ENCODE results near the gene DTNB. TPM values are rescaled to one million over a fixed set of nuclear protein-coding genes. Genes with fewer than 3 reads are reported as not detected.

The DTNB gene
- total RNA-seq, 2 donors from 2014 or later = 5.0 to 6.9 TPM

DNA sequence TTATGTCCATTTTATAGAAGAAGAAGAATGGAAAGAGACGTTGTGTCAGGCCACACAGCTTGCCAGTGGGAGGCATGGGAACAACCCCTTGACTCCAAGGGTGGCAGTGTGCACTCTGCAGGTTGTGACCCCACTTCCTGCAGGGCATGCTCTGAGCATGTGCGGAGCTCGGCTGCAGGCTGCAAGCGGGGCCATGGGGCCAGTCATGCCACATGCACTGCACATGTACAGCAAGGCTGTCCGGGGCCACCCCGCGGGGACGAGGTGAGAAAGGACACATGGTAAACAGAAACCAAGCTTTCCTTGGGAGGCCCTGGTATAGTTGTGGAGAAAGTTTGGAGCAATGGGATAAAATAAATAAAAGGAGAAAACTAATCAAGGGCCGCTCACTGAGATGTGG, 284.2 kb downstream of the DTNB start:
- ATAC-seq (no peak), DNase-seq (no peak)
- intact Hi-C loops (cut with DNase I, micrococcal nuclease) = no loop called here

DNA sequence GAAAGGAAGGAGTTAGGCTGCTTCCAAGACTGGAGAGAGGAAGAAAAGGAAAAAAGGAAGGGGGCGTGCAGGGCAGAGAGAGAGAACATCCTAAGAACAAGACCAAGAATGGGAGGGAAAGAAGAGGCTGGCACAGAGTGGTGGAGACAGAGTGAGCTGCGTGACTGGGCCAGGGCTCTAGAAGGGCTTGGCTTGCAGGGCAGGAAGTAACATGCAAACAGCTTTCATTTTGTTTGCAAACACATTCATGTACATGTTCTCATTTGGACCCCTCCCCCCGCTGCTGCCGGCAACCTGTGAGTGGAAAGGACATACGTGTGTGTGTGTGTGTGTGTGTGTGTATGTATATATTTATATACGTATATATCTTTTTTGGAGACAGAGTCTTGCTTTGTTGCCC, 284.9 kb downstream of the DTNB start:
- intact Hi-C loops (cut with DNase I, micrococcal nuclease) = no loop called here
- no peak for DNase-seq
- no peak for ATAC-seq

DNA sequence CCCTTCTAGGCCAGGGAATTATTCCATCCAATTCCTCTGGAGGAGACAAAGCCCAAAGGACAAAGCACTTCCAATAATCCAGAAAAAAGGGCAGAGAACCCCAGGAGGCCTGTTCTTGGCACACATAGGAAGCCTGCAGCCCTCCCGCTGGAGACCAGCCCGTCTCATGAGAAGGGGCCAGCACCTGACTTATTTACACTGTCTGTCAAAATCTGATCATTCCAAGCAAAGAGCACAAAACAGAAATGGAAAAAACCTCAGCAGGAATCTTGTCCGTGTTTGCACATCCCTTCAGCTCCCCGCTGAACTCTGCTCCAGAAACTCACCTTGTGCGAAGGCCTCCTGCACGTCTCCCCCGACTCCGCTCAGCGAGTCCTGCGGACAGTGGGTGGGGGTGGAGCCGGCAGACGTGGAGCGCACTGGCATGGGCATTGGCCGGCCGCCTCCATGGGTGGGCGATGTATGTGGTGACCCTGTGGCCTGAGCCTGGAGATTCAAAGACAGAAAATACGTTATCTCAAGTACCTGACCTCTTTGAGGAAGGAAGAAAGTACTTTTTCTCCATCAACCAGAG, 285.4 kb downstream of the DTNB start:
- intact Hi-C loops (cut with DNase I, micrococcal nuclease) = no loop called here
- DNase-seq = no peak
- ATAC-seq = no peak

DNA sequence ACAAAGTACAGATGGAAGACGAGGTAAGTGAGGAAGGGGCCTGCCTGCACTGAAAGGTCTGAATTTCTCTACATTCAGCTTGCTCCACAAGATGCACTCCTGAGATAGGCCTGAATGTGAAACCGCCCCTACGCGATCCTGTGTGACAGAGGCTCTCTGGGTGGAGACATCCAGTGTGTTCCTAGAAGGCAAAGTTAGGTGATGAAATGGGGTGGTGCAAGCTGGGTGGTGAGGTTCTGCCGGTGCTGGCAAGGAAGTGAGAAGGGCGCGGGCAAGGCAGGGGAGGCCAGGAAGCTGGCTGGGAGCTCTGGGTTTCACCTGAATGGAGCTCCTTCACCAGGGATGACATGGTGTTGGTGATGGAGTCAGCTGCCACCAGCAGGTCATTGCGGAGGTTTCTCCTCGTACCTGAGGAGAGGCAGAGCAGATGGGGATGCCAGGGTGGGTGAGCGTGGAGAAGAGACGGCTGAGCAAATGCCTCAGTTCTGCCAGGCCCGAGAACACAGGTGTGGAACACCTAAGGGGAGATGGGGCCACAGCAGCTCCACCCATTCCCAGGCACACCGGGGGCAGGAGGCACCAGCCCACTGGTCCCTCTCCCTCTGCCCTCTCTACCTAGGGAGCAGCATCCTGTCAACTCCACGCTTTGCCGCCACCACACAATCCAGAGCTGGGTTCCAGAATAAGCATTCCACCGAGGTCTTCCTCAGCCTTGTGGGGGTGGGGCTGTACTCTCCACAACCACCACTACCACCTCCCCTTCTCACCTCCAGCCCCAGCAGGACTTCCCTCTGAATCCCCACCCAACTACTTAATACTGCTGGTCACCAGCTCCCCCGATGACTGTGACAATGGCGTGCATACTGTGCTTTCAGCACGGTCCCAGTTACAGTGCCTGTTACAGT, 286.2 kb downstream of the DTNB start:
- no peak for ATAC-seq
- intact Hi-C loops (cut with DNase I, micrococcal nuclease) = no loop called here
- no peak for DNase-seq

DNA sequence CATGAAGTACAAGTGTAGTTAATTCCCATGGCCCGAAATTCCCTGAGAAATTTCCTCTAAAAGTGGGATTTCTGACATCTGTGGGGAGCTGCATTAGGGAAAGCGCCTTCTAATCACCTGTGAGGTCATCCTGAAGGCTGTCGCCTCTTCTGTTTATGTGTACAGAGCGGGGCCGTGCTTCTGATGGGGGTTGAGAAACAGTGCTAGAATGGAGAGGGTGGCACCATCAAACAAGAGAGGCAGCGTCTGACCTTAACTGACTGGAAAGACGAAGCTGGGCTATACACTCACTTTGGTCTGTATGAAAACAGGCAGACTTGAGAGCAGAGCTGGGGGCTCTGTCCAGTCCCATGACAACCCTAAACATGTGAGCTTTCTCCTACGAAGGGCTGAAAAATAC, 287.5 kb downstream of the DTNB start:
- DNase-seq (no peak), ATAC-seq (no peak)
- intact Hi-C loops (cut with DNase I, micrococcal nuclease) = no loop called here

DNA sequence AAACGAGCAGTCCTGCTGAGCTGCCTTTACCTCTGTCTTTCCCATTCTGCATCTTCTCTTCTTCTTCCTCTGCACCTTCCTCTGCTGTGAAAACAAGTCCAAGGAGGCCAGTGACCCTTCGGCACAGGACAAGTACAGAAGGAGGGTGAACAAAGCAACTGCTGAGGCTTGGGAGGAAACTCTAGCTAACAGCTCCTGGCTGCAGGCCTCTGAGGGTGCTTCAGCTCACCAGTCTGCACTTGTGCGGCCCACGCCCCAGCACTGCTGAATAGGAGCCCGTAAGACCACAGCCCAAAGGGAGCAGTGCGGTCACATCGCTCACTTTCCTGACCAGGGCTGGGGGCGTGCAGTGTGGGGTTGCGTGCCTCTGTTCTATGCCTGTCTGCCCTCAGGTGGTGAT, 289.6 kb downstream of the DTNB start:
- ATAC-seq (no peak), DNase-seq (no peak)
- intact Hi-C loops (cut with DNase I, micrococcal nuclease) = no loop called here

DNA sequence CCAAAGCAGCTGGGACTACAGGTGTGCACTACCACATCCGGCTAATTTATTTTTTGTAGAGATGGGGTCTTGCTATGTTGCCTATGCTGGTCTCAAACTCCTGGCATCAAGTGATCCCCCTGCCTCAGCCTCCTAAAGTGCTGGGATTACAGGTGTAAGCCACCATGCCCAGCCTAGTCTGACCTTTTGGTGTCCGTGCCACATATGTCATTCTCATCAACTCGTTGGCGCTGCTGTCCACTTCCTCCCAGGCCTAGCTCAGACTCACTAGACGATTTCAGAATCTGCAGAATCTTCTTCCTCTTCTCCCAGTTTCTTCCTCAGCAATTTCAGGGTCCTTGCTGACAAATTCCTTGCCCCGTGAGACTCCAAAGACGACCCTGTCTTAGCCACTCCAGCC, 291.9 kb downstream of the DTNB start:
- ATAC-seq (no peak), DNase-seq (peak in 1 of 2 donors; percentile 17)
- intact Hi-C loops (cut with DNase I, micrococcal nuclease) = no loop called here

DNA sequence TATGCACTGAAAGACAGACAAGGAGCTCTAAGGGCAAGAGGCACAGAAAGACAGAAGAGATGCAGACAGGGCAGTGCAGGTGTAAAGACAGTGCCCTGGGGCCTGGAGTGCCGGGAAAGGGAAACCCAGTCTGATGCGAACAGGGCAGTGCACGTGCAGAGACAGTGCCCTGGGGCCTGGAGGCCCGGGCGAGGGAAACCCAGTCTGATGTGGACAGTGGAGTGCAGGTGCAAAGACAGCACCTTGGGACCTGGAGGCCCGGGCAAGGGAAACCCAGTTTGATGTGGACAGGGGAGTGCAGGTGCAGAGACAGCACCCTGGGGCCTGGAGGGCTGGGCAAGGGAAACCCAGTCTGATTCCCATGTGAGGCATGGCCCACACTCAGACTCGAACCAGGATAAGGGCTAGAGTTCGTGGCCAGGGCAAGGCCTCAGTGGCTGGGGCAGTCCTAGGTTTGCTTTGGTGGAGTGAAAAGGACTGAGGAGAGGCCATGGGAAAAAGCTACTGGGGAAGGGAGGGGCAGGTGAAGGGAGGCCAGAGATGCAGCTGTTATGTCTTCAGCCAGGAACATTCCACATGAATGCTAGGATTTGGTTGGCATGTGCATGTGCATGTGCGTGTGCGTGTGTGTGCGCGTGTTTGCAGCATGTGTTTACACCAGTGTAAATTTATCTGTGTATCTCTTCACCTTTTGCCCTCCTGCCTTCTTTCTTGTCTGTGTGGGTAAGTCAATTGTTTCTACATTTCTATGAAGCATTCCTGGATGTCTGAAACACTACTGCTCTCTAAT, 292.6 kb downstream of the DTNB start:
- DNase-seq (peak in 1 of 2 donors; percentile 19), ATAC-seq (no peak)
- intact Hi-C loops (cut with DNase I, micrococcal nuclease) = no loop called here

DNA sequence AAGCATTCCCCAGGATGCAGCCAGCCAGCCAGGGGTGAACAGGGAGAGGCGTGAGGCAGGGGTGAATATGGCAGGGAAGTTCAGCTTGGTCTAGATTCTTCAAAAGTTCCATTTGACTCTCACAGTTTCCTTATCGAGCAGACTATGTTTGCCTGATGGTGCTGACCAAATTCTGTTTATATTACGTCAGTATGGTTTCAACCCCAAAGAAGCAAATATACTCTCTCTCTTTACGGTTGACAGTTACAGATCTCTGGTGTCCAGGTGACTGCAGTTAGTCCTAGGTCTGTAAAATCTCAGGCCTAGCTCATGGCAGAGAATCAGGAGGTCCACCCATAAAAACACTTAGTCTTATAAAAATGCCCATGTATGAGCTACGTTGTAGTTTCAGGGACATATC, 293.4 kb downstream of the DTNB start:
- no peak for ATAC-seq
- no peak for DNase-seq
- intact Hi-C loops (cut with DNase I, micrococcal nuclease) = no loop called here

DNA sequence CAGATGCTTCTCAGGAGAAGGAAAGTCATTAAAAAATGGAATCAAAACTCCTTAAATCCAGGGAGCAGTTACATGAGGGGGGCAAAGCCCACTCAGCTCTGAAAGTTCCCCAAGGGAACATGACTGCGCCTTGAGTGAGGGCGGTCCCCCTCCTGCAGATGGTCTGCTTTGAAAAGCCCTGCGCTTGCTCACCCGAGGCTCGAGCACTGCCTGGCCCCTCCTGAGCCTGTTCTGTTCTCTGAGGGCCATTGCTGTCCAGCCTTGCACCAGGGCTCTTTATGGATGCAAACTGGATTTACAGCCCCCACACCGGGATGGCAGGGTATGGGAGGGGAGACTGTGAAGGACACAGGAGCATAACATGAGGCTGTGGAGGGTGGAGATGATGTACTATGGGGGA, 293.8 kb downstream of the DTNB start:
- ATAC-seq (no peak), DNase-seq (peak in 1 of 2 donors; percentile 8)
- intact Hi-C loops (cut with DNase I, micrococcal nuclease) = no loop called here

DNA sequence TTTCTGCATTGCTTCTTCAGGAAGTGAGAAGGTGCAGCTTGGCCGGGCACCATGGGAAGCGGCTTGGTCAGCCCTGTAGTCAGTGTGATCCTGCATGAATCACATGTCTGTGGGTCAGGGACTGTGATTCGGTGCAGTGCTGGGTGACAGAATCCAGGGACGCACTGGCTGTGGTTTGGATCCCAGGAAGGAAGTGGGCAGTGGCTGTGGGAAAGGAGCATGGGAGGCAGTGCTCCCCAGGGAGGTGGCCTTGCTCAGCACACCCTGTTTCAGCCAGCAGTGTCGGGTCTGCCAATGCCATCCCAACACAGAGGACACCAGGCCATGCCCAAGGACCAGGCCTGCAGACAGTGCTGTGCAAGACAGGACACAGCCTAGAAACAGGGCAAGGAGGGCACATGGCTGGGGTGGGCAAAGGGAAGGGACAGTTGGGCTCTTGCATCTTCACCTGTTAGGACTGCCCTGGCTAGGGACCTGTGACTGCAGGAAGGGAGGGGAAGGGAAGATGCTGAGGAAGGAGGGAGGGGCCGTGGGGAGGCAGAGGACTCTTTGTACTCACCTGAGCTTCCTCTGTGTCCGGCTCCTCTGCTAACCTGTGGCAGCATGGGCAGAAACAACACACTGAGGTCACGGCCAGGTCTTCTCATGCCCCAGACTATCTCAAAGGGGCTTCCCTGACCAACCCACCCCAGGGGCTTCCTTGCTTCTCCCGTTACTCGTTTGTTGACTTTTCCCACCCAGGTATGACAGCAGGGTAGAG, 294.5 kb downstream of the DTNB start:
- no peak for ATAC-seq
- DNase-seq = peak in 1 of 2 donors; percentile 22
- intact Hi-C loops (cut with DNase I, micrococcal nuclease) = no loop called here

DNA sequence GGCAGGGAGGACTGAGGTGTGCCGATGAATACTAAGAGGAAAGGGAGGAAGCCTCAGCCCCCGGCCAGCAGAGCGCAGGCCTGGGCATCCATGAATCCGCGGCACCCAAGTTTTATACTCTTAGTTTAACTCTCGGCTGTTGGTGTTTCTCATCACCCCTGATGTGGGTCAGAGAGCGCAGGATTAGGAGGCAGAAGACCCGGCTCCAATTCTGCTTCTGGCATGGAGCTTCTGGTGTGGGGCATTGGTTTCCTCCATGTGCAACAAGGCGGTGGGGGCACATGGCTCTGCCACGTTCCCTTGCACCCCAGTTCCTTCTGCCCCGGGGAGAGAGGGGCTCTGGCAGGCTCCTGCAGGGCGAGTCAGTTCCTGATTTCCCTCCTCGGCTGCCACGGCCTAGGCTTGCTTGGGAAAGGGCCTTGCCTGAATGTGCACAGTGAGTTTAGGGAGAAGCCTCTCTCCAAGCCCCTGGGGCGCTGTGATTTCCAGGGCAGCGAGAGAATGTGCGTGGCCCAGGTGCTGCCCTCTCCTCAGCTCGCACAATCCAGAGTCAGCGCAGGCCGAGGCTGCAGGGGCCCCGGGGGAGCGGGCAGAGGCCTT, 295.5 kb downstream of the DTNB start:
- DNase-seq = no peak
- intact Hi-C loops (cut with DNase I, micrococcal nuclease) = no loop called here
- no peak for ATAC-seq

DNA sequence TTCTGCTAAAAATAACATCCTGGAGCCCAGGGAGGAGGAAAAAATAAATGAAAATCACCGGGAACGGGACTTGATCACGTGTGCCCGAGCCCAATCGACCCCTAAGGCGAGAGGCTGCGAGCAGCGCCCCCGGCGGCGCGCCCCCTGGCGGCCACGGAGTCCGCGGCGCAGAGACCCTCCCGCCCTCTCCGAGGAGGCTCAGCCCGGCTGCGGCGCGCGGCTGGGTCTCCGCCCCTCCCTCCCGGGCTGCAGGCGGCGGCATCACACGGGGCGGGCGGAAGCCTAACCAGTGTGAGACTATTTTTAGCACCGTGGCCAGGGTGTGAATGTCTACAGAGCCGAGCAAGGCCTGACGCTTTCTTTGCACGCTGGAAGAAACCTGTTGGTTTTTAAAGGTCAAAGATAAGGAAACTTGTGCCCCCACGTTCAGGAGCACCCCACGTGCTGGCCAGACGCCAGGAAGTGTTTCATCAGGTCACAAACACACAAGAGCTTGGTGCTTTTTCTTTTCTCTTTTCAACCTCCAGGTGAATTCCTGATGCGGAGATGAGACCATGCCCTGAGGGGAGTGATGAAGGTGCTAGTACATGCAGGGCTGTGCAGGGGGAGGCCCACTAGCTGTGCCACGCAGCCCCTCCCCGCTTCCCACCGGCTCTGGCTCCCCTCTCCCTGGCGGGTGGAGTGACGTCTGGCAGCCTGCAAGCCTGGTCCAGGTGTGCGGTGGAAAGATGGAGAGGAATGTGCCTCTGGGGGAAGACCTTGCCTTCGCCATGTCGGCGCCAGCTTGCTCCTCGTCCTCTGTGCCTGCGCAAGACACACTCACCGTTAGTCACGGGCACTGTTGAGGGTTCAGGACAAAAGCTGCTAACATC, 296.4 kb downstream of the DTNB start:
- peak; percentile 85 to 89 for DNase-seq
- intact Hi-C loops (cut with DNase I, micrococcal nuclease) = no loop called here
- peak; percentile 95 for ATAC-seq

DNA sequence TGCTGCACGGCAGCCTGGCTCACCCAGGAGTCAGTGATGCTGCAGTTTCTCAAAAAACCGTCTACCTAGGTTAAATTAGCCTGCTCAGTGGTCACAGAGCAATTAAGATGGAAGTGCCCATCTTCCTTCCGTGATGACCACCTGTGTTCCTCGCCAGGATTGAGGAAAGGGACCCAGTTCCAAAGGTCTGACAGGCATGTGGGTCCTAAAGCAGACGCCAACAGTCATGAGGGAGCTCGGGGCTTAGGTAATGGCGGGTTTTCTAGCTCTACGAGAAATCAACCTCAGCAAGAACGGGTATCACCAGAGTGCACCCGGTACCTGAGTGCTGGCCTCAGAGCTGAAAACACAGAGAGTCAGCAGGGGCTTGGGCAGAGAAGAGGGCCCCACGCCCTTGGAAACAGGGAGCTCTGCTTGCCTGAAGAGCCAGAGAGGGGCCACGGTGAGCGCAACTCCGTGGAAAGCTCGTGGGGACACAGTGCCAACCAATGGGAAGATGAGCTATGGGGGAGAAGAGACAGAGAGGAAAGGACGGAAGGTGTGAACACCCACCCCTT, 297.3 kb downstream of the DTNB start:
- no peak for ATAC-seq
- intact Hi-C loops (cut with DNase I, micrococcal nuclease) = no loop called here
- no peak for DNase-seq

DNA sequence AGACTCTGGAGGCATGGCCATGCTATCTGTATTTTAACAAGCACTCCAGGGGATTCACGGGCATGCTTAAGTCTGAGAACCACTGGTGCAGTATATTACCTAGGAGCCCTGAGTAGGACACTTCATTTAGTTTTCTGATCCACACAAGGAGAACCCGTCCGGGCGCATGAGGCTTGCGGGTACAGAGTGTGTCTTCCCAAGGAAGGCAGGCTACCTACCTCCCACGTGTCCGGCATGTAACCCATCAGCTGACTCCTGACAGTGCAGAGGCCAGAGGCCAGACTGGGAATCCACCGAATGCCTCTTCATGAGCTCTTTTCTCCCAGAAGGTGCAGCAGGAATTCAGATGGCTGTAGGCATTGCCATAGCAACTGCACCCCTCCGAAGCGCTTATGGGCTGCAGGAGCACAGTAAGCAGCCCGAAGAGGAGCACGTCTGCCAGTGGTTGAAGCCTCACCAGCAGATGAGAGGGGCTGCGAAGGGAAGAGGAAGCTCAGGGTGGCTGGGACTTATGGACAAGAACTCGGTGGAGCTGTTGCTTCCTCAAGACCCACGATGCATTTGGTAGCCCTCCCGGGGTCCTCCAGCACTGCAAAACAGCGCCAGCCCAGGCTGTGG, 297.9 kb downstream of the DTNB start:
- ATAC-seq (no peak), DNase-seq (peak in 1 of 2 donors; percentile 16)
- intact Hi-C loops (cut with DNase I, micrococcal nuclease) = no loop called here

DNA sequence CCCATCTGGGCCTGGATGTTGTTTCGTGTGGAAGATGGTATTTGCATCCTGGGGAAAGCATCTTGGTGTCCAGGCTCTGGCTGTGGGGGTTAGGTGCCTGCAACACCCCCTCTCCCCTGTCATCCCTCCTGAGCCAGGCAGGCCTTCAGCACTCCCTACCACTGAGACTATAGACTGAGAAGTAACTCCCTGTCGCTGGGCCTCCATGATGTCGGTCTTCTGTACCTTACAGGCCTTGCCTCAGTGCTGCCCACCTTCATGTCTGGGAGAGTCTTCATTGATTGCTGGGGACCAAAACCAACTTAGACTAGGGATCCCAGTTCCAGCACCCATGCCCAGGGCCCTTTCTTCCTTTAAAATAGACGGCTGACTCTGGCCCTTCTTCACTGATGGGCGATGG, 298.6 kb downstream of the DTNB start:
- DNase-seq (peak in 1 of 2 donors; percentile 18), ATAC-seq (no peak)

DNA sequence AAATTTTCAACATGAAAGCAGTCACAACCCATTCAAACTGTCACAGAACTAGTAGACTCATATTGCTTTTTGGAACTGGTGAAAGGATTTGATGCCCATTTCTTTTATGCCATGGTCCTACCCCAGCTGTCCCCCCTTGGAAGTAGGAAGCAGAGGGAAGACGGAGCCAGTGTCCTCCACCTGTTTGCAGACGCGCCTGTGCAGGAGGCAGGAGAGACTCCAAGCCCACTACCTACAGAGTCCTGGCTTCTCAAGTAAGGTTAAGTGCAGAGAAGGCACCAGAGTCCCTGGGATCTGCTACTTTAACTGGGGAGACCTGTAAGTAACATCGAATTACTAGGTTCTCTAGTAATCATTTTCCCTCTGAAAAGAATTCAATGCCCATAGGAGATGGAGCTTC, 299.0 kb downstream of the DTNB start:
- intact Hi-C loops (cut with DNase I, micrococcal nuclease) = no loop called here
- DNase-seq (peak in 1 of 2 donors; percentile 8), ATAC-seq (no peak)

More for the DNA sequence above, 298.6 kb downstream of the DTNB start:
- intact Hi-C loops (cut with DNase I, micrococcal nuclease) = no loop called here
